ENCODE measurements around the gene TRAPPC14. TPM values are rescaled to one million over a fixed set of nuclear protein-coding genes. Genes with fewer than 3 reads are reported as not detected.
"Not testable (repeated sequence)": the region's sequence is repeated elsewhere in the genome, so short reads cannot be mapped to it uniquely, and the experiment has no call there.

Gene TRAPPC14
- total RNA-seq, 1 donor from 2014 or later: 14.9 TPM

DNA sequence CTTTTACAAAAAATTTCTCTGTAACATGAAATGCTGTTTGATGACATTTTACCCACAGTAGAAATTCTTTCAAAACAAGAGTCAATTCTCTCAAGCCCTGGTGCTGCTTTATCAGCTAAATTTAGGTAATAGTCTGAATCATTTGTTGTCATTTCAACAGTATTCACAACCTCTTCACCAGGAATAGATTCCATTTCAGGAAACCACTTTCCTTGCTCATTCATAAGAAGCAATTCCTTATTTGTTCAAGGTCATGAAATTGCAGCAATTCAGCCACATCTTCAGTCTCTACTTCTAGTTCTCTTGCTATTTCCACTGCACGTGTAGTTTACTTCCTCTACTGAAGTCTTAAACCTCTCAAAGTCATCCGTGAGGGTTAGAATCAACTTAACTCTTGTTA lies 33.3 kb upstream of the TRAPPC14 start:
- no peak for DNase-seq (ENCODE audit: low read depth)
- H3K4me3 ChIP-seq (ENCODE audit: low read depth, low read length): no peak overlapping the region
- no peak for TF ChIP-seq CTCF (conservative IDR thresholded peaks at IDR 0.05; ENCODE audit: low read depth, low read length)

- no peak for DNase-seq (ENCODE audit: low read depth)
- H3K4me3 ChIP-seq (ENCODE audit: low read depth, low read length): no peak overlapping the region
- peak; percentile 35 for TF ChIP-seq CTCF (conservative IDR thresholded peaks at IDR 0.05; ENCODE audit: low read depth, low read length)
Measured at GRCh38 chr7:100190048-100190711, 31.7 kb upstream of the TRAPPC14 start.

DNA sequence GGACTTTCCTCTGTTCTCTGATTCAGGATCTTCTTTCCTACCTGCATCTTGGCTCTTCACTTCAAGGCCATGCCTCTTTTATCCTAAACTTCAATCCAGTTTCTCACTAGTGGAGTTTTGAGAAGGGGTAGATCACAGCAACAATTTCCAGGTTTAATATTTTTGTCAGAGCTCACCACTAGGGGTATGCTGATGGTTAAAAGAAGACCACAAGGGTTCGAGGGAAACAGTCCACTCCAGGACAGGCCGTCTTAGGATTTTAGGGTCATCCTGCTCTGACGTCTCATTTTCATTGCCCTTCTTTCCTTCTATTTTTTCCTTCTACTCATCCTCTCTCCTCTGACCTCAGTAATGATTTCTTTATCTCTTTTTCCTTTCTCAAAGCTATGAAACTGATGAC lies 30.5 kb upstream of the TRAPPC14 start:
- no peak overlapping the region for H3K4me3 ChIP-seq (ENCODE audit: low read depth, low read length)
- DNase-seq (ENCODE audit: low read depth): no peak
- TF ChIP-seq CTCF (conservative IDR thresholded peaks at IDR 0.05; ENCODE audit: low read depth, low read length): peak; percentile 6

DNA sequence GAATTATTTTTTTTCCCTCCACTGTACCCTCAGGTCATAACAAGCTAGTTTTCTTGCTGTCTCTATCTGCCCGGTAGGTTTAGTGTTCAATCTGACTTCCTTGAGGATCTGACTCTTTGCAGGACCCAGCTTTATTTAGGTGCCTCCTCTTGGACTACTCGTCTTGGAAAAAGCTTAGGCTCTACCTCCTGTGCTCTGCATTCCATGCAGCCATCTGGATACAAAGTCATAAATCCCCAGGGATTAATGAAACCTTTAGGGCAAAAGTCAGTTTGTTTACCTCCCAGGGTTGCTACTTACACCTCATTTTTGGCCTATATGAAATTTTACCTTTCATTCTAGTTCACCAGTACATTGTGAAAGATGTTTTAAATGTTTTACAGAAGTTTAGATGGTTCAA lies 27.2 kb upstream of the TRAPPC14 start:
- TF ChIP-seq CTCF (conservative IDR thresholded peaks at IDR 0.05; ENCODE audit: low read depth, low read length): no peak
- H3K4me3 ChIP-seq (ENCODE audit: low read depth, low read length): no peak overlapping the region
- no peak for DNase-seq (ENCODE audit: low read depth)

DNA sequence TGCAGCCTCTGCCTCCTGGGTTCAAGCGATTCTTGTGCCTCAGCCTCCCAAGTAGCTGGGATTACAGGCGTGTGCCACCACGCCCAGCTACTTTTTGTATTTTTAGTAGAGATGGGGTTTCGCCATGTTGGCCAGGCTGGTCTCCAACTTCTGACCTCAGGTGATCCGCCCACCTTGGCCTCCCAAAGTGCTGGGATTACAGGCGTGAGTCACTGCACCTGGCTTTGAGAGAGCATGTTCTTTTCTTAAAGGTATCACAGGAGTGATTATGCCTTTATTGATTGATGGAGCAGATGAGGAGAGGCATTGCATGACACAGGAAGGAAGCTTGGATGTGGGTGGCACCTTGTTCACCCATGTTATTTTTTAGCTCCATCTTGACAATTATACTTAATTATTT lies 24.6 kb upstream of the TRAPPC14 start:
- not testable (repeated sequence) for H3K4me3 ChIP-seq (ENCODE audit: low read depth, low read length); DNase-seq (ENCODE audit: low read depth)

DNA sequence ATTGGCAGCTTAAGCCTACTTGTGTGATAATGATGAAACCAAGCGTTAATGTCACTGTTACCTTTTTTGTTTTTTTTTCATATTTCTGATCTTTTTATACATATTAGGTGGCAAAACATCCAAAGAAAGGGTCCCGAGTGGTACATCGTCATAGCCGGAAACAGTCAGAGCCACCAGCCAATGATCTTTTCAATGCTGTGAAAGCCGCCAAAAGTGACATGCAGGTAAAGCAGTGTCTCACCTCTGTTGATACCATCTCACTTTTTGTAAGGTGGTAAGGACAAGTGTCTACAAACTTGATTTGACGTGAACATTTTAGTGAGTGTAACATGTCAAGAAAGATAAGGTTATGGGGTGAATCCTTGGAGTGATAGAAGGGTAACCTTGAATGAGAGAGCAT lies 24.1 kb upstream of the TRAPPC14 start:
- DNase-seq (ENCODE audit: low read depth); H3K4me3 ChIP-seq (ENCODE audit: low read depth, low read length): not testable (repeated sequence)

DNA sequence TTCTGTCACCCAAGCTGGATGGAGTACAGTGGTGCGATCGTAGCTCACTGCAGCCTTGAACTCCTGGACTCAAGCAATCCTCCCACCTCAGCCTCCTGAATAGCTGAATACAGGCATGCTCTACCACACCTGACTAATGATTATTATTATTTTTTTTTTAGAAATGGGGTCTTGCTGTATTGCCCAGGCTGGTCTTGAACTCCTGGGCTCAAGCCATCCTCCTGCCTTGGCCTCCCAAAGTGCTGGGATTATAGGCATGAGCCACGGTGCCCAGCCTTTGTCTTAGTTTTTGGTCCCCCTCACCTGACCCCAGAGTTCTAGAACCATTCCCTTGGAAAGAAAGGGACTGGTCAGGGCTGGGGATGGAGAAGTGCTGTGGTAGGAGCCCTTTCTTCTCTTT lies 21.6 kb upstream of the TRAPPC14 start:
- not testable (repeated sequence) for DNase-seq (ENCODE audit: low read depth); H3K4me3 ChIP-seq (ENCODE audit: low read depth, low read length)

DNA sequence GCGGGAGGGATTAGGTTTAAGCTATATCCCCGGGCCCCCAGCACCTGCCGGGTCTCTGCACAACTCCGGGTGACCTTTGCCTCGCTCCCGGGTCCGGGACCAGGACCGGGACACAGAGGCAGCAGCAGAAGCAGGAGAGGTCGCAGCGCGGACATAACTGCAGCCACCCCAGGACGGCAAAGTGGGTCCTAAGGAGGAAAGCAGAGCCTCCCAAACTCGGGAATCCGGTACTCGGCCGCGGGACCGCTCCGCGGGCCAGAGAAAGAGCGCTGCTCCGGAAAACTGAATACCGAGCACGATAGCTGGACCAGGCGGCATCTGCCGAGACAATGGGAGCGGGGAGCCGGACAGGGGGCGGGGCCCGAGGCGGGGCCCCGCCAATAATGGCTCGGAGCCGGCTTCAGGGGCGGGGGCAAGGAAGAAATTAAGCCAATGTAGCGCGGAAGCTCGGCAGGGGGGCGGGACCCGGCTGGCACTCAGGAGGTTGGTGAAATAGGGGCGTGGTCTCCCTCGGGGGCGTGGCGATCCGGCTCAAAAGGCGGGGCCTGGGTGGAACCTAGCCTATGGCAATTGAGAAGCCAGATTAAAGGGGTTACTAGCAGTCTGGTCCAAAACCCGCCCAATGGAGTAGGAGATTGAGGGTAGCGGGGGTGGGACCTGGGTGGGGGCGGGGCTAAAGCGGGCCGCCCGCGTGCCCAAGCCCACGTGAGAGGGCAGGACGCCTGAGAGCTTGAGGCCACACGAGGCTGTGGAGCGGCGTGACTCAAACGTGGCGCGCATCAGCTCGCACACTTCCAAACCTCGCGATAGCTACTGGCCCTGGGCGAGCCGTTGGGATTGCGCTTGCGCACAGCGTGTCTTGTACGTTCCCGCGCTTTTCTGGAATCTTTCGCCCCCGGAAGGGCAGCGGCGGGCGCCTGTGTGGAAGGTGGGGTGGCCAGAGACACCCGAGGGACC lies 18.8 kb upstream of the TRAPPC14 start, which contains the start of the genes GPC2 and STAG3:
GPC2 (minus strand) TSS at position 337 of the 957 bp plus-strand sequence; CDS start at position 155, 182 bp downstream.
STAG3 (plus strand) TSS at position 874 of the 957 bp plus-strand sequence. CDS start 2,639 bp downstream, outside the sequence.
- H3K4me3 ChIP-seq (ENCODE audit: low read depth, low read length): peak within 1 kb of the TSS; percentile 68
- DNase-seq (ENCODE audit: low read depth): peak; percentile 56
- TF ChIP-seq CTCF (conservative IDR thresholded peaks at IDR 0.05; ENCODE audit: low read depth, low read length): no peak
